HG03159 (cell line): ENCODE measurements around the gene FLOT1.

Source experiments
- ATAC-seq: cut with Tn5 transposase; IDR thresholded peaks from one replicate; pipeline ENCODE4 v1.9.1; 2021; ENCODE audit warnings: mild to moderate bottlenecking, moderate library complexity; ENCODE audit not compliant: unreplicated experiment

FLOT1 gene

DNA sequence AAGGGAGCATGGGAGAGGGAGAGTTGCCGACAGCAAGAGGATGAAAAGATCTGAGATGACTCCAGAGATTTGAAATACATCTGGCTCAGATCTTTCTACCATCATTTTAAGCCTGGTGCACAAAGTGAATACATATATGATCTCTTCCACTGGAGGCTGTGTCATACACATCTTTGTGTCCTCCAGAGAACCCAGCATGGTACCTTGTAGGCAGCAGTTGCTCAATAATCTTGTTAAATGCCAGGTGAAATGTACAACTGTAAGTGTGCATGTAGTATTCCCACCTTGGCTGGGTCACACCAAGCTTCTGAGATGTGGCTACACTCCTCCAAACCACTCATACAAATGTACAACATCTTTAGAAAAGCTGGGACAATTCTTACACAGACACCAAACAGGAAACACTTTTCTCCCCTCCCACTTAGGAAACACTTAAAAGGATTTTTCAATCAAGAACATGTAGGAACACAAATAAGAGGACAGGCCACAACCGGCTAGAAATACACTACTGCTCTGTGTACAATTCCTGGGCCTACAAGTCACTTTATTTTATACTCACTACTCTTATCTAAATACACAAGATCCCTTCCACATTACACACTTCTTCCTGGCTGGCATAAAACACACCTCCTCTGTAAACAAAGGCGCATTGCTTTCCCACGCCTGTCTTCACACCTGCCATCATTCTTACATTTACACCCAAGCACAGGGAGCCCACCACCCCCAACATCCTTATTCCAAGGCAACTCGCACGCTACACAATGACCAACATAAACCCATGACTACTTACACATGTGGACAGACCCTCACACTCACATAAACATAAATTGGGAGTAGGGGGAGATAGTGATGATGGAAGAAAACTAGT lies 5.6 kb upstream of the FLOT1 start:
- no peak for ATAC-seq

- ATAC-seq = no peak
Measured at GRCh38 chr6:30747300-30747687, 4.8 kb upstream of the FLOT1 start.

DNA sequence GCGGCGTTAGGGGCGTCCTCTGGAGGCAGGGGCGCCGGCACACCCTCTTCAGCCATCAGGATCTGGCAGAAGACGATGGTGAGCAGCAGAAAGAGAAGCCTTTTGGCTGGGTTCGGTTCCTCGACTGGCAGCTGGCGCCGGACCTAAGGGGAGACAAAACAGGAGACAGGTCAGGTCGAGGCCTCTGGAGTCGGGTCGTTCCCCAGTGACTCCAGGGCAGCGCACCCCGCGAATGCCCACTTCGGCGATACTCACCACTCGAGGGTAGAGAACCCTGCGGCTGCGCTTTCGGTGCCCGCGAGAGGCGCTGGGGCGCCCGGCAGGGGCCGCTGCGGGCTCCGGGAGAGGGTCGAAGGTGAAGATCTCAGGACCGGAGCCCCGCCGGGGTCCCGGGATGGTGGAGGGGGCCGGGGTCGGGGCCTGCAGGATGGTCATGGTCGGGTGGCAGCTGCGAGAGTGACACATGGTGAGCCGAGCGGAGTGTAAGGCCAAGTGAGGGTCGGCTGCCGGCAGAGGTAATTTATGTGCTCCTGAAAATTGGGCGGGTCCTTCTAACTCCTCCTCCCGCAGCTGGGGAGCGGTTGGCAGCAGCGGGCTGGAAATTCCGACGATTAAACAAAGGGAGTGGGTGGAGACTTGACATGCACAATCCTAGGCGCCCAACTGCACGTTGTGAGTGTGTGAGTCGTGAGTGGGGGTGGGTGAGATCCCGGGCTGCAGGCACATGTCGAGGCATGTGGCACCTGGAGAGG lies 1.7 kb upstream of the FLOT1 start, which contains the start of gene IER3:
Gene IER3 (minus strand): TSS at position 494 of the 752 bp plus-strand sequence. CDS start 29 bp downstream, at position 465.
- ATAC-seq = no peak

DNA sequence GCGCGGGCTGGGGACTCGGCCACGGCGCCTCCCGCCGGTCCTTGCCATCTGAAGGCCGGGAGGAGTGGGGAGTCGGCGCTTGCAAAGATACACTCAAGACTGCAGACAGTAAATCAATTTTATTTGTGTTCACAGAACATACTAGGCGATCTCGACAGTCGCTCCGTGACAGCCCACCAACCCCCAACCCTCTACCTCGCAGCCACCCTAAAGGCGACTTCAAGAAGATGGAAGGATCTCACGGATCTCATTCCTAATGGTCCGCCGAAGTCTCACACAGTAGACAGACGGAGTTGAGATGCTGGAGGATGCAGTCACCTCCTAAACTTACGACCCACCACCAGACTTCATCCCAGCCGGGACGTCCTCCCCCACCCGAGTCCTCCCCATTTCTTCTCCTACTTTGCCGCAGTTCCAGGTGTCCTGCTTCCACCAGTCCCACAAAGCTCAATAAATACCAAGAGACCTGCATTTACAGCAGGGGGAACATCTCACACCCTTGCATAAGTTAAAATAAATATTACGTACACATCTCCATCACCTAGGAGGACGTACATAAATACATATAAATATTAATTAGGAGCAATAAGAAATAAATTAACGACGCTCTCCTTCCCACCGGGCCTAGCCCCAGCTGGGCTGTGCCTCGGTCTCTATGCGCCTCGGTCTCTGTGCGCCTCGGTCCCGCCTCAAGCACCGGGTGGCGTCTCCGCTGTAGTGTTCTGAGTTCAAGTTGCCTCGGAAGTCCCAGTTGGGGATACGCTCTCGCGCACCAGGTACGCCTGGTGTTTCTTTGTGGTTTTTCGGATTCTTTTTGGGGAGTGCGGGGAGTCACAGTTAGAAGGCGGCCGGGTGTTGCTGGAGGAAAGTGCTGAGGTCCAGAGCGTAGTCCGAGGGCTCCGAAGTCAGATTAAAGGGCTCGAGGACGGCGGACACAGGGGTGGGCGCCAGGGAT lies 889 bp upstream of the FLOT1 start:
- peak; percentile 21 for ATAC-seq

GRCh38 chr6:30741789-30742315 lies 635 bp downstream of the FLOT1 start:
- no peak for ATAC-seq

GRCh38 chr6:30741063-30741779 lies 1.3 kb downstream of the FLOT1 start:
- ATAC-seq = no peak

GRCh38 chr6:30740540-30740870 lies 2.0 kb downstream of the FLOT1 start:
- no peak for ATAC-seq

DNA sequence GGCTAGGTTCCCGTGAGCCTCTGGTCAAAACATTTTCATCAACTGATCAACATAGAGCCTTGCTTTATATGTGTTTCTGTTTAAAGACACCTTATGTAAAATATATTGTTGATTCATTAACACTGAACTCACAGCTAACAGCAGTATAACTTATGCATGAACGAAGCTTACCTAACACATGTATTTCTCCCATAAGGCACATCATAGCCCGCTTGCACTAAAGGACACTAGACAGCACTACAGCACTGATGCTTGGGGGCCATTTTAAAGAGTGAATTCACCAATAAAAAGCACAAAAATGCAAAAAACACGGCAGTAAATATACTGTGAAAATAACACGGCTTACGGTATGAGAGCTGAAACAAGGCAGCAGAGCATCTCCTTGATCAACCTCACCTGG lies 4.0 kb downstream of the FLOT1 start:
- no peak for ATAC-seq

DNA sequence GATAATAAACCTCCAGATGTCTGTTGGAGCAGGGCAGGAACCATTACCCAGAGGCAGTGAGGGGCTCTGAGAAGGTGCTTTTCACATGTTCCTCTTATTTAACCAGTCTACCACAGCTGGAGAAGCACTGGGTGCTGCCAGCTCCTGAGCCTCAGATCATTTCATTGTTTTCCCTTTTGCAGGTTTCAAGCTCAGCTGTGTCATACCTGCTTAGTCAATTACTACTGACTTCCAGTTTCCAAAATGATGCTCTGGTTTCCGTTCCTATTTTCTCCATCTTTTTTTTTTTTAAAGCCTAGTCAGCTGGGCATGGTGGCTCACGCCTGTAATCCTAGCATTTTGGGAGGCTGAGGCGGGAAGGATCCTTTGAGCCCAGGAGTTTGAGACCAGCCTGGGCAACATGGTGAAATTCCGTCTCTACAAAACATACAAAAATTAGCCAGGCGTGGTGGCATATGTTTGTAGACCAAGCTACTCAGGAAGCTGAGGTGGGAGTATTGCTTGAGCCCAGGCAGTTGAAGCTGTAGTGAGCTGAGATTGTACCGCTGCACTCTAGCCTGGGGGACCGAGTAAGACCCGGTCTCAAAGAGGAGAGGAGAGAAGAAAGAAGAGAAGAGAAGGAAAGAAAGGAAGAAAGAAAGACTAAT lies 6.7 kb downstream of the FLOT1 start:
- ATAC-seq = no peak

DNA sequence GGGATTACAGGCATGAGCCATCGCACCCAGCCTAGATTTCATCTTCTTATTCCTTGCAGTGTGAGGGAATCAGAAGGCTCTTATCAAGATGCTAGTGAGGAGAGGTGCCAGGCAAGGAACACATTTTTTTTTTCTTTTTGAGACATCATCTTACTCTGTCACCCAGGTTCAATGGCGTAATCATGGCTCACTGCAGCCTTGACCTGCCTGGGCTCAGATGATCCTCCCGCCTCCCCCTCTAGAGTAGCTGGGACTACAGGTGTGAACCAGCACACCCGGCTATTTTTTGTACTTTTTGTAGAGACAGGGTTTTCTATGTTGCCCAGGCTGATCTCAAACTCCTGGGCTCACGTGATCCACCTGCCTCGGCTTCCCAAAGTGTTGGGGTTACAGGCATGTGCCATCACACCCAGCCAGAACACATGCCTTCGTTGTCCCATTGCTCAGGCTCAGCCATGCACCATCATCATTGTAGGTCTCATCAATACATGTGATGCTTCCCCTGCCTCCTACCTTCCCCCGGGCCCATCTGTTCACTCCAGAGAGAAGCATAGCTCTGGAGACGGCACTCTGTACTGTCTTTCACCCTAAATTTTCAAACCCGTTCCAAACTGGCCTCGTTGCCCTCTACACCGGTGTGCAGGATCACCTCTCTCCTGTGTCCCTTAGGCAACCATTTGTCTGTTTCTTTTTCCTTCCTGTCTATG lies 10.1 kb downstream of the FLOT1 start:
- ATAC-seq = no peak

DNA sequence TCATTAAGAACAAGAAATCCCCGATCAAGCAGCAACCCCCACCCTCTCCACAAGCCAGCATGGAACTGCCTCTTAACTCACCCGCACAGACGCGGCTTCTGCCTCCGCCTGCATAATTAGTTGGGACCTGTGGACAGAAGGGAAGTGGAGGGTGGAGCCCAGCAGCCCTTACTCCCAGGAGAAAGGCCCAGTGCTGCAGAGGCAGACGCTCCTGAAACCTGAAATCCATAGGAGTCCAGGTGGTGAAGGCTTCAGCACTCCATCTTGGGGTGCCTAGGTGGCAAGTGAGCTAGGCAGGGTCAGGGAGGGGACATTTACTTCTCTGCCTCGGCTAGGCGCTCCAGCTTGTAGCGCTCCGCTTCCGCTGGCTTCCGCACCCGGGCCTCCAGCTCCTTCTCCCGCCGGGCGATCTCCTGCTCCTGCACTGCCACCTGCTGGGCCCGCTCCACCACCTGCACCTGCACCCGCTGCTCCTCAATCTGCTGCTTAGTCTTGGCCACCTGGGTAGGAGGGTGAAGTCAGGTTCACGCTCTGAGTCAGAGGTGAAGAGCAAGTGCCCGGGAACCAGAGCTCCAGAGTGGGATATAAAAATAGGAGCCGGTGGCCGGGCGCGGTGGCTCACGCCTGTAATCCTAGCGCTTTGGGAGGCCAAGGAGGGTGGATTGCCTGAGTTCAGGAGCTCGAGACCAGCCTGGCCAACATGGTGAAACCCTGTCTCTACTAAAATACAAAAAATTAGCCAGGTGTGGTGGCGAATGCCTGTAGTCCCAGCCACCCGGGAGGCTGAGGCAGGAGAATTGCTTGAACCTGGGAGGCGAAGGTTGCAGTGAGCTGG lies 11.7 kb downstream of the FLOT1 start:
- peak; percentile 53 for ATAC-seq

DNA sequence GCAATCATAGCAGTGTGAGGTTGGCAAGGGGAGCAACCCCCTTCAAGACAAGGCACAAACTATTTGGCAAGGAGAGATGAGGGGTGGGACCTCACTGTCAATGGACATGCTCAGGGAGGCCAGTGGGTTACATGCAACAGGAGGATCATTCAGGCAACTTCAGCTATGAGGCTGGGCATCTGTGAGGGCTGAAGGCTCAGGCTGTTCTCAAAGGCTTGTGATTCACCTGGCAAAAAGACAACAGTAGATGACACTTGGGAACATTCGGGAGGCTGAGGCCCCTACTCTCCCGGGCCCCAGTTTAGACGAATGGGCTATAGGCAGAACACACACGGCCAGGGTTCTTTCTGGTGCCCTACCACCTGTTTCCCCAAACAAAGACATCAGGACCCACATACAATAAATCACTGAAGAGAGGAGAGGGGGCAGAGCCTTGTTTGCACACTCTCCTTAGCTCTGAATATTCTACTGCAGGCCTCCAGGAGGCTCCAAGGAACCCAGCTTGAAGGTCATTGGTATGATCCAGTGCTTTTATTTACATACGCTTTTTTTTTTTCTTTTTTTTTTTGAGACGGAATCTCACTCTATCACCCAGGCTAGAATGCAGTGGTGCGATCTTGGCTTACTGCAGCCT lies 14.4 kb downstream of the FLOT1 start:
- no peak for ATAC-seq

DNA sequence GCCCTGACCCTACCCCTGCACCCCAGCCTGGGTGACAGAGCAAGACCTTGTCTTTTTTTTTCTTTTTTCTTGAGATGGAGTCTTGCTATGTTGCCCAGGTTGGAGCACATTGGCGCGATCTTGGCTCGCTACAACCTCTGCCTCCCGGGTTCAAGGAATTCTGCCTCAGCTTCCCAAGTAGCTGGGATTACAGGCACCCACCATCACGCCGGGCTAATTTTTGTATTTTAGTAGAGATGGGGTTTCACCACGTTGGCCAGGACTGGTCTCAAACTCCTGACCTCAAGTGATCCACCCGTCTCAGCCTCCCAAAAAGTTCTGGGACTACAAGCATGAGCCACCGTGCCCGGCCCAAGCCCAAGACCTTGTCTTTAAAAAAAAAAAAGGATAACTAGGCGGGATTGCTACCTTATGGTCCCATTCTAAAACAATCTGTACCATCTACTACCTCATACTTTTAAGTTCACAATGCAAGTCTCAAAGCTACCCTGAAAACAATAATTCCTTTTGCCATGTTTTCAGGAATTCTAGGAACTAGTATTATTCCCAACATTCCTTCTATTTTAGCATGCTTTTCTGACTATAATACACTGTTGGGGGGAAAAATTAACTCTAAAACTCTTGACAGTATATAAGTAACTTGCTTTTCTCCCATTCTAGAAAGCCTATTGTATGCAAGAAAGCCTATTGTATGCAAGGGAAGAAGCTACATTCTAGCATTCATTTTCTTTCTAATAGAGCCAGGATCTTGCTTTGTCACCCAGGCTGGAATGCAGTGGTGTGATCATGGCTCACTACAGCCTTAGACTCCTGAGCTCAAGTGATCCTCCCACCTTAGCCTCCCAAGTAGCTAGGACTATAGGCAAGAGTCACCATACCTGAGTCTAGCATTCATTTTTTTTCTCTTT lies 15.7 kb downstream of the FLOT1 start:
- no peak for ATAC-seq

GRCh38 chr6:30725713-30726505 lies 16.6 kb downstream of the FLOT1 start:
- no peak for ATAC-seq

DNA sequence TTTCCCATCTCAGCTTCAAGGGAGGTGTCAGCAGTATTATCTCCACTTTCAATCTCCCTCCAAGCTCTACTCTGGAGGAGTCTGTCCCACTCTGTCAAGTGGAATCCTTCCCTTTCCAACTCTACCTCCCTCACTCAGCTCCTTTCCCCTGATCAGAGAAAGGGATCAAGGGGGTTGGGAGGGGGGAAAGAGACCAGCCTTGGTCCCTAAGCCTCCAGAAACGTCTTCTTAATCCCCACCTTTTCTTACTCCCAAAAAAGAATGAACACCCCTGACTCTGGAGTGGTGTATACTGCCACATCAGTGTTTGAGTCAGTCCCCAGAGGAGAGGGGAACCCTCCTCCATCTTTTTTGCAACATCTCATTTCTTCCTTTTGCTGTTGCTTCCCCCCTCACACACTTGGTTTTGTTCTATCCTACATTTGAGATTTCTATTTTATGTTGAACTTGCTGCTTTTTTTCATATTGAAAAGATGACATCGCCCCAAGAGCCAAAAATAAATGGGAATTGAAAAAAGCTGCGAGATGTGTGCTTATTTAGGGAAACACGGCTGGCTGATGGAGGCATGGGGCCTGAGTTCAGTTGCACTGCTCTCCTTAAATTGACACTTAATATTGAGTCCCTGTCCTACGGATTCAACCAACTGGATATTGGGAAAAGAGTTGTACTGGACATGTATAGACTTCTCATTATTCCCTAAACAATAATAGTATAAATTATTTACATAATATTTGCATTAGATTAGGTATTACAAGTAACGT lies 17.4 kb downstream of the FLOT1 start:
- ATAC-seq = no peak
